ENCODE results near the gene TMEM86A. TPM values are rescaled to one million over a fixed set of nuclear protein-coding genes. Genes with fewer than 3 reads are reported as not detected.

Gene TMEM86A
- total and polyA plus RNA-seq, 2 donors (not counting 1 experiment from before 2014, with no cell fraction given), result 0.16 to 0.83 TPM

- H3K27me3 ChIP-seq (ENCODE audit: control insufficient read depth, insufficient read depth, low read length), result peaks cover 7% of the 10 kb centered on the region
- peaks cover 3% of the 10 kb centered on the region for H3K4me1 ChIP-seq (ENCODE audit: control insufficient read depth, extremely low read depth, insufficient read depth, low read length)
- no peaks in the 10 kb centered on the region for H4K20me1 ChIP-seq (ENCODE audit: control insufficient read depth, extremely low read depth, insufficient read depth, low read length)
- DNase-seq (ENCODE audit: low read depth in 2 of 2), result peak in 1 of 2 donors; percentile 7
- no peaks in the 10 kb centered on the region for H3K36me3 ChIP-seq (ENCODE audit: control insufficient read depth, insufficient read depth, low read length)
- H3K79me2 ChIP-seq (ENCODE audit: control insufficient read depth, insufficient read depth, low read length), result no peaks in the 10 kb centered on the region
- H3K27ac ChIP-seq (ENCODE audit: insufficient read depth, low read length), result no peak overlapping the region
- no peak overlapping the region for H3K9ac ChIP-seq (ENCODE audit: insufficient read depth, low read length)
- H3K4me3 ChIP-seq (replicated peaks in 1 of 4; ENCODE audit: control extremely low read depth in 1 of 4, insufficient read depth in 1 of 4, low read depth in 3 of 4, low read length in 4 of 4), result peak overlapping the region in 1 of 4 experiments; percentile 63
- TF ChIP-seq, protein P1, sequence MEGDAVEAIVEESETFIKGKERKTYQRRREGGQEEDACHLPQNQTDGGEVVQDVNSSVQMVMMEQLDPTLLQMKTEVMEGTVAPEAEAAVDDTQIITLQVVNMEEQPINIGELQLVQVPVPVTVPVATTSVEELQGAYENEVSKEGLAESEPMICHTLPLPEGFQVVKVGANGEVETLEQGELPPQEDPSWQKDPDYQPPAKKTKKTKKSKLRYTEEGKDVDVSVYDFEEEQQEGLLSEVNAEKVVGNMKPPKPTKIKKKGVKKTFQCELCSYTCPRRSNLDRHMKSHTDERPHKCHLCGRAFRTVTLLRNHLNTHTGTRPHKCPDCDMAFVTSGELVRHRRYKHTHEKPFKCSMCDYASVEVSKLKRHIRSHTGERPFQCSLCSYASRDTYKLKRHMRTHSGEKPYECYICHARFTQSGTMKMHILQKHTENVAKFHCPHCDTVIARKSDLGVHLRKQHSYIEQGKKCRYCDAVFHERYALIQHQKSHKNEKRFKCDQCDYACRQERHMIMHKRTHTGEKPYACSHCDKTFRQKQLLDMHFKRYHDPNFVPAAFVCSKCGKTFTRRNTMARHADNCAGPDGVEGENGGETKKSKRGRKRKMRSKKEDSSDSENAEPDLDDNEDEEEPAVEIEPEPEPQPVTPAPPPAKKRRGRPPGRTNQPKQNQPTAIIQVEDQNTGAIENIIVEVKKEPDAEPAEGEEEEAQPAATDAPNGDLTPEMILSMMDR (conservative IDR thresholded peaks at IDR 0.05 in 1 of 2, IDR thresholded peaks at IDR 0.05 in 1 of 2; ENCODE audit: low read depth in 1 of 2, low read length in 2 of 2), result no peak
- no peak for TF ChIP-seq EZH2 (IDR thresholded peaks at IDR 0.05; ENCODE audit: low read length, missing control alignments)
- no peak overlapping the region for H2AFZ ChIP-seq (ENCODE audit: low read length)
- H3K9me3 ChIP-seq (ENCODE audit: control insufficient read depth, insufficient read depth, low read depth, low read length), result no peaks in the 10 kb centered on the region
- peak overlapping the region; percentile 89 for H3K4me2 ChIP-seq (ENCODE audit: extremely low read depth, insufficient read depth, low read length)
Measured at GRCh38 chr11:18720091-18720807, 21.7 kb downstream of the TMEM86A start.

- Histone ChIP-seq H3K9ac (ENCODE audit: insufficient read depth, low read length) (no peak overlapping the region), H3K4me2 (ENCODE audit: extremely low read depth, insufficient read depth, low read length) (peak overlapping the region; percentile 89), H3K36me3 (ENCODE audit: control insufficient read depth, insufficient read depth, low read length) (no peaks in the 10 kb centered on the region), H2AFZ (ENCODE audit: low read length) (peak overlapping the region; percentile 79), H3K4me1 (ENCODE audit: control insufficient read depth, extremely low read depth, insufficient read depth, low read length) (peaks cover 3% of the 10 kb centered on the region), H3K27me3 (ENCODE audit: control insufficient read depth, insufficient read depth, low read length) (peaks cover 7% of the 10 kb centered on the region), H4K20me1 (ENCODE audit: control insufficient read depth, extremely low read depth, insufficient read depth, low read length) (no peaks in the 10 kb centered on the region), H3K27ac (ENCODE audit: insufficient read depth, low read length) (no peak overlapping the region), H3K79me2 (ENCODE audit: control insufficient read depth, insufficient read depth, low read length) (no peaks in the 10 kb centered on the region), H3K4me3 (replicated peaks in 1 of 4; ENCODE audit: control extremely low read depth in 1 of 4, insufficient read depth in 1 of 4, low read depth in 3 of 4, low read length in 4 of 4) (peak overlapping the region; percentile 44 to 66 (median 54)), H3K9me3 (ENCODE audit: control insufficient read depth, insufficient read depth, low read depth, low read length) (no peaks in the 10 kb centered on the region)
- TF ChIP-seq, protein P1 (conservative IDR thresholded peaks at IDR 0.05 in 1 of 2, IDR thresholded peaks at IDR 0.05 in 1 of 2; ENCODE audit: low read depth in 1 of 2, low read length in 2 of 2), result no peak
- no peak for TF ChIP-seq EZH2 (IDR thresholded peaks at IDR 0.05; ENCODE audit: low read length, missing control alignments)
- peak; percentile 57 to 64 for DNase-seq (ENCODE audit: low read depth in 2 of 2)
Measured at GRCh38 chr11:18720808-18721560, 22.4 kb downstream of the TMEM86A start.

- Histone ChIP-seq H4K20me1 (ENCODE audit: control insufficient read depth, extremely low read depth, insufficient read depth, low read length) (no peaks in the 10 kb centered on the region), H3K9ac (ENCODE audit: insufficient read depth, low read length) (no peak overlapping the region), H3K27me3 (ENCODE audit: control insufficient read depth, insufficient read depth, low read length) (peaks cover 4% of the 10 kb centered on the region), H3K79me2 (ENCODE audit: control insufficient read depth, insufficient read depth, low read length) (no peaks in the 10 kb centered on the region), H3K4me2 (ENCODE audit: extremely low read depth, insufficient read depth, low read length) (peak overlapping the region; percentile 89), H3K27ac (ENCODE audit: insufficient read depth, low read length) (no peak overlapping the region), H3K4me1 (ENCODE audit: control insufficient read depth, extremely low read depth, insufficient read depth, low read length) (peaks cover 3% of the 10 kb centered on the region), H3K4me3 (replicated peaks in 1 of 4; ENCODE audit: control extremely low read depth in 1 of 4, insufficient read depth in 1 of 4, low read depth in 3 of 4, low read length in 4 of 4) (peak overlapping the region; percentile 44 to 66 (median 54)), H3K9me3 (ENCODE audit: control insufficient read depth, insufficient read depth, low read depth, low read length) (no peaks in the 10 kb centered on the region), H3K36me3 (ENCODE audit: control insufficient read depth, insufficient read depth, low read length) (no peaks in the 10 kb centered on the region), H2AFZ (ENCODE audit: low read length) (peak overlapping the region; percentile 79)
- DNase-seq (ENCODE audit: low read depth in 2 of 2), result peak; percentile 40 to 44
- TF ChIP-seq EZH2 (IDR thresholded peaks at IDR 0.05; ENCODE audit: low read length, missing control alignments), result no peak
- TF ChIP-seq, protein P1 (conservative IDR thresholded peaks at IDR 0.05 in 1 of 2, IDR thresholded peaks at IDR 0.05 in 1 of 2; ENCODE audit: low read depth in 1 of 2, low read length in 2 of 2), result peak; percentile 70 to 81
Measured at GRCh38 chr11:18721561-18722292, 23.1 kb downstream of the TMEM86A start.

All from fibroblast of lung (primary cell).